HG03159 (cell line): ENCODE measurements around the gene FGF14.

Experiments used
- ATAC-seq: cut with Tn5 transposase; IDR thresholded peaks from one replicate; pipeline ENCODE4 v1.9.1; 2021; ENCODE audit warnings: mild to moderate bottlenecking, moderate library complexity; ENCODE audit not compliant: unreplicated experiment

FGF14 gene

GRCh38 chr13:101942535-101943157 lies 459.2 kb downstream of the FGF14 start:
- no peak for ATAC-seq

GRCh38 chr13:101942038-101942437 lies 459.8 kb downstream of the FGF14 start:
- peak; percentile 70 for ATAC-seq

- ATAC-seq = no peak
These were observed 460.6 kb downstream of the FGF14 start for GRCh38 chr13:101941095-101941783.

GRCh38 chr13:101939370-101939769 lies 462.5 kb downstream of the FGF14 start:
- no peak for ATAC-seq

GRCh38 chr13:101935828-101936227 lies 466.0 kb downstream of the FGF14 start:
- ATAC-seq = no peak

- no peak for ATAC-seq
These were observed 470.7 kb downstream of the FGF14 start for GRCh38 chr13:101931186-101931585.

- ATAC-seq = no peak
These were observed 471.5 kb downstream of the FGF14 start for GRCh38 chr13:101930331-101930730.

GRCh38 chr13:101925731-101926130 lies 476.1 kb downstream of the FGF14 start:
- ATAC-seq = no peak

GRCh38 chr13:101919541-101920181 lies 482.2 kb downstream of the FGF14 start:
- ATAC-seq = no peak

GRCh38 chr13:101917833-101918661 lies 483.8 kb downstream of the FGF14 start:
- no peak for ATAC-seq

- ATAC-seq = no peak
These were observed 484.4 kb downstream of the FGF14 start for GRCh38 chr13:101917475-101917810.

- no peak for ATAC-seq
These were observed 484.9 kb downstream of the FGF14 start for GRCh38 chr13:101916775-101917474.

GRCh38 chr13:101916108-101916774 lies 485.6 kb downstream of the FGF14 start:
- ATAC-seq = no peak

- ATAC-seq = no peak
These were observed 486.1 kb downstream of the FGF14 start for GRCh38 chr13:101915755-101916107.

GRCh38 chr13:101915331-101915730 lies 486.5 kb downstream of the FGF14 start:
- no peak for ATAC-seq

GRCh38 chr13:101911752-101912151 lies 490.1 kb downstream of the FGF14 start:
- ATAC-seq = no peak

GRCh38 chr13:101903890-101904289 lies 498.0 kb downstream of the FGF14 start:
- no peak for ATAC-seq

GRCh38 chr13:101898676-101899075 lies 503.2 kb downstream of the FGF14 start:
- no peak for ATAC-seq

- no peak for ATAC-seq
These were observed 505.3 kb downstream of the FGF14 start for GRCh38 chr13:101896541-101896940.

- no peak for ATAC-seq
These were observed 508.8 kb downstream of the FGF14 start for GRCh38 chr13:101893021-101893420.
